Measurements from ENCODE around the gene CEP70. TPM values are rescaled to one million over a fixed set of nuclear protein-coding genes. Genes with fewer than 3 reads are reported as not detected.

The CEP70 gene
- total and polyA plus RNA-seq, 4 donors = 6.9 to 26.5 (median 9.1) TPM

DNA sequence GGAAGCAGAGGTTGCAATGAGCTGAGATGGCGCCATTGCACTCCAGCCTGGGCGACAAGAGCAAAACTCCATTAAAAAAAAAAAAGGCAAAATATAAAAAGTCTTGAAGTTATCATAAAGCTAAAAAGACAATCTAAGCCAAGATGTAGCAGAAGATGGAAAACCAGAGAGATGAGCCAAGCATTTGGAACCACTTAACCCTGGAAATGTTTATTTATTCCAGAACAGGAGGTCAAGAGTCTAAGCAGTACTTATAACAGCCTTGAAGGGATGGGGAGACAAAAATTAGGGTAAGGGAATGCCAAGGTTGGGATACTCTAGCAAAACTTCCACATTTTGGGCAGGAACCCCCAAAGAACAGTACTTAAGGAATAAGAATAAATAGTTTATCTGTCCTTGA, 44.6 kb upstream of the CEP70 start (continued):
- TF ChIP-seq, protein P1, sequence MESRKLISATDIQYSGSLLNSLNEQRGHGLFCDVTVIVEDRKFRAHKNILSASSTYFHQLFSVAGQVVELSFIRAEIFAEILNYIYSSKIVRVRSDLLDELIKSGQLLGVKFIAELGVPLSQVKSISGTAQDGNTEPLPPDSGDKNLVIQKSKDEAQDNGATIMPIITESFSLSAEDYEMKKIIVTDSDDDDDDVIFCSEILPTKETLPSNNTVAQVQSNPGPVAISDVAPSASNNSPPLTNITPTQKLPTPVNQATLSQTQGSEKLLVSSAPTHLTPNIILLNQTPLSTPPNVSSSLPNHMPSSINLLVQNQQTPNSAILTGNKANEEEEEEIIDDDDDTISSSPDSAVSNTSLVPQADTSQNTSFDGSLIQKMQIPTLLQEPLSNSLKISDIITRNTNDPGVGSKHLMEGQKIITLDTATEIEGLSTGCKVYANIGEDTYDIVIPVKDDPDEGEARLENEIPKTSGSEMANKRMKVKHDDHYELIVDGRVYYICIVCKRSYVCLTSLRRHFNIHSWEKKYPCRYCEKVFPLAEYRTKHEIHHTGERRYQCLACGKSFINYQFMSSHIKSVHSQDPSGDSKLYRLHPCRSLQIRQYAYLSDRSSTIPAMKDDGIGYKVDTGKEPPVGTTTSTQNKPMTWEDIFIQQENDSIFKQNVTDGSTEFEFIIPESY (IDR thresholded peaks at IDR 0.05) = no peak
- TF ChIP-seq GABPA (IDR thresholded peaks at IDR 0.05 in 1 of 2, conservative IDR thresholded peaks at IDR 0.05 in 1 of 2) = no peak

- Histone ChIP-seq H3K36me3 (ENCODE audit: control insufficient read depth in 4 of 4, insufficient read depth in 3 of 4, low read depth in 1 of 4, low read length in 3 of 4) (no peaks in the 10 kb centered on the region), H3K4me1 (ENCODE audit: control insufficient read depth in 4 of 4, insufficient read depth in 4 of 4, low read length in 3 of 4) (no peaks in the 10 kb centered on the region)
- TF ChIP-seq RXRA (IDR thresholded peaks at IDR 0.05) (no peak), GABPA (IDR thresholded peaks at IDR 0.05 in 1 of 2, conservative IDR thresholded peaks at IDR 0.05 in 1 of 2) (no peak), SP1 (IDR thresholded peaks at IDR 0.05) (no peak), EGR1 (IDR thresholded peaks at IDR 0.05; ENCODE audit: low read depth in 2 of 2) (no peak), TAF1 (conservative IDR thresholded peaks at IDR 0.05) (no peak), FOXA1 (IDR thresholded peaks at IDR 0.05) (no peak), REST (IDR thresholded peaks at IDR 0.05) (no peak), HNF4G (IDR thresholded peaks at IDR 0.05) (no peak), YY1 (IDR thresholded peaks at IDR 0.05) (no peak), FOXA2 (IDR thresholded peaks at IDR 0.05) (no peak)
- TF ChIP-seq, protein P1 (IDR thresholded peaks at IDR 0.05) = no peak
Measured at GRCh38 chr3:138629526-138629925, 35.5 kb upstream of the CEP70 start.

GRCh38 chr3:138625707-138626365, 31.8 kb upstream of the CEP70 start:
- H3K4me1 ChIP-seq (ENCODE audit: control insufficient read depth in 4 of 4, insufficient read depth in 4 of 4, low read length in 3 of 4) = no peaks in the 10 kb centered on the region
- no peak for TF ChIP-seq HNF4A (conservative IDR thresholded peaks at IDR 0.05)
- 98% methylated on average over 3 of the region's 3 CpGs for WGBS
- H3K9ac ChIP-seq (ENCODE audit: low read depth in 1 of 2, low read length in 2 of 2) = no peak overlapping the region
- no peak overlapping the region for H3K27ac ChIP-seq (ENCODE audit: low read depth in 1 of 2, low read length in 2 of 2)
- H3K36me3 ChIP-seq (ENCODE audit: control insufficient read depth in 4 of 4, insufficient read depth in 3 of 4, low read depth in 1 of 4, low read length in 3 of 4) = no peaks in the 10 kb centered on the region
- no peak overlapping the region for H3K4me3 ChIP-seq (ENCODE audit: low read depth in 1 of 3, low read length in 3 of 3)
- H3K27me3 ChIP-seq (ENCODE audit: control insufficient read depth in 4 of 4, insufficient read depth in 4 of 4, low read length in 3 of 4) = no peaks in the 10 kb centered on the region
- no peaks in the 10 kb centered on the region for H3K9me3 ChIP-seq (ENCODE audit: control insufficient read depth in 4 of 4, low read length in 3 of 4)
- DNase-seq (ENCODE audit: low spot score) = no peak

More at GRCh38 chr3:138629526-138629925, 35.5 kb upstream of the CEP70 start:
- Histone ChIP-seq H3K27me3 (ENCODE audit: control insufficient read depth in 4 of 4, insufficient read depth in 4 of 4, low read length in 3 of 4) (no peaks in the 10 kb centered on the region), H3K4me3 (ENCODE audit: low read depth in 1 of 3, low read length in 3 of 3) (no peak overlapping the region), H3K9ac (ENCODE audit: low read depth in 1 of 2, low read length in 2 of 2) (no peak overlapping the region), H3K9me3 (ENCODE audit: control insufficient read depth in 4 of 4, low read length in 3 of 4) (no peaks in the 10 kb centered on the region), H3K27ac (ENCODE audit: low read depth in 1 of 2, low read length in 2 of 2) (no peak overlapping the region)
- DNase-seq (ENCODE audit: low spot score) = no peak
- WGBS = 95% methylated on average over 6 of the region's 6 CpGs

Measured in liver (tissue), 9 donors.